ENCODE data around the gene ZNF385A.

The ZNF385A gene

DNA sequence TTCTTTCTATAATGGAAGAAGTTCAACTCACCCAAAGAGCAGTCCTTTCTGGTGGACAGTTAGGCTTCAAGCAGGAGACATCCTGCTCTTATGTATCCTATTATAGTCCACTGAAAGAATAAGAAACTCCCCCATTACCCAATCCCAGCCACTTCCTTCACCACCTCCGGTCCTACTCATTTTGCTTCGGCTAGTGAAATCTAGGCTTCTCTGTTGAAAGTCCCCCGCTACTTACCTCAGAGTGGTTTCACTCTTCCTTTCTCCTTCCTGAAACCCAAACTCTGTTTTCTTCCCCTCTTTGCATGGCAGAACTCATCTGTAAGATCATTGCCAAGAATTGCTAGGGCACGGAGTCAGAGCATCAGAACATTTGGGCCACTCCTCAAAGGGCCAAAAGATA lies 20.1 kb downstream of the ZNF385A start, which contains the start of gene GPR84:
Gene GPR84, minus strand, starts transcription at position 74 of the 400 bp plus-strand sequence. CDS start 635 bp downstream, outside the sequence.
- no peak within 1 kb of the TSS for H3K4me3 ChIP-seq (ENCODE audit: low read depth, low read length)
- no peak for TF ChIP-seq CTCF (conservative IDR thresholded peaks at IDR 0.05; ENCODE audit: low read depth, low read length)
- DNase-seq (ENCODE audit: low read depth), result peak; percentile 42

DNA sequence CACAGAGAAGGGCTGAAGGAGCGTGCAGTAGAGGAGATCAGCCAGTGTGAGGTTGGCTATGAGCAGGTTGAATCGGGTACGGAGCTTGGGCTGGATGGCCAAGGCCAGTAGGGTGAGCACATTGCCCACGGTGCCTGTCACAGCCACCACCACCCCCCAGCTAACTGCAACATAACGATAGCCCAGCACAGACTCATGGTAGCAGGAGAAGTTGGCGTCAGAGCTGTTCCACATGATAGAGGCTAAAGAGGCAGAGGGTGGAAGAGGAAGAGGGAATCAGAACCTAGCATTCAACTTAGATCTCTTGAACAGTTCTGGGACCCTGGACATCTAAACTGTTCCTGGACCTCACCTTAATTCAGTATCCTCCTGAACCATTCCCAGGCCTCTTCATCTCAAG lies 20.9 kb downstream of the ZNF385A start:
- TF ChIP-seq CTCF (conservative IDR thresholded peaks at IDR 0.05; ENCODE audit: low read depth, low read length), result no peak
- no peak overlapping the region for H3K4me3 ChIP-seq (ENCODE audit: low read depth, low read length)
- DNase-seq (ENCODE audit: low read depth), result no peak

DNA sequence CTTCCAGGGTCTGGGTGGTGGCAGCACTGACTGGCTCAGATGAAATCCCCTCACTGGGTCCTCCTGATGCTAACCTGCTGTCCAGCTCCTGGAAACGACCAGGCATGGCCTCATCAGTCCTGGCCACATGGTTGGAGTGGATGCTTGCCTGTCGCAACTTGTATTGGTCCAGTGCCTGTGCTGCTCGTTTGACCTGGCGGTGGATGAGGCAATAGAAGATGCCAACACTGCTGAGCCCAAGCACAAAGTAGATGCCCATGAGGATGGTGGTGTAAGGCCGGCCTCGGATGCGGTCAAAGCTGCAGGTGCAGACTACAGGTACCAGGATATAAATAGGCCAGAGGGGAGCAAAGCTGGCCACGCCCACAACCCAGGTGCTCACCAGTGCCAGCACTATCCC lies 21.5 kb downstream of the ZNF385A start:
- H3K4me3 ChIP-seq (ENCODE audit: low read depth, low read length), result no peak overlapping the region
- DNase-seq (ENCODE audit: low read depth), result no peak
- TF ChIP-seq CTCF (conservative IDR thresholded peaks at IDR 0.05; ENCODE audit: low read depth, low read length), result no peak

DNA sequence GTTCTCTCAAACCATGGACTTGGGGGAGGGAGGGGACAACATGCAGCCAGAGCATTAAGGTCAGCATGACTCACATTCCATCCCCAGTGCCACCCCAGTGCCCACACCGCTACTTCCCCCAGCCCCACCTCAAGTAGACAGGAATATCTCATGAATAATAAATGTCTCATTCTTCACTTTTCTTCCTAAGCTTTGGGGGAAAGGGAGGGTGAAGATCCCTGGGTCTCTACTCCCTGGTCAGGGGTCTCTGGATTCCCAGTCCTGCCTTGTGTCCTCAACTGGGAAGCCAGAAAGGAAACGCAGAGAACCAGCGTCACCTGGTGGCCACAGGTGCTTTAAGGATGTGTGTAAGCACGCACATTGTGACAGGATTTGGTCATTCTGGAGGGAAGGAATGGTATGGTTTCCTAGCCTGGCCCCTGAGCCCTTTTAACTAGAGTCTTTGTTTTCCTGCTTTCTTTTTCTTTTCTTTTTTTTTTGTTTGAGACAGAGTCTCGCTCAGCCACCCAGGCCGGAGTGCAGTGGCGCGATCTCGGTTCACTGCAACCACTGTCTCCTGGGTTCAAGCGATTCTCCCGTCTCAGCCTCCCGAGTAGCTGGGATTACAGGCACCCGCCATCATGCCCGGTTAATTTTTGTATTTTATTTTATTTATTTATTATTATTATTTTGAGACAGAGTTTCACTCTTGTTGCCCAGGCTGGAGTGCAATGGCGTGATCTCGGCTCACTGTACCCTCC lies 23.6 kb downstream of the ZNF385A start:
- no peak overlapping the region for H3K4me3 ChIP-seq (ENCODE audit: low read depth, low read length)
- peak; percentile 89 for DNase-seq (ENCODE audit: low read depth)
- TF ChIP-seq CTCF (conservative IDR thresholded peaks at IDR 0.05; ENCODE audit: low read depth, low read length), result peak; percentile 96

GRCh38 chr12:54359762-54360351 lies 24.7 kb downstream of the ZNF385A start:
- TF ChIP-seq CTCF (conservative IDR thresholded peaks at IDR 0.05; ENCODE audit: low read depth, low read length), result no peak
- DNase-seq (ENCODE audit: low read depth), result no peak
- H3K4me3 ChIP-seq (ENCODE audit: low read depth, low read length), result peak overlapping the region; percentile 56

GRCh38 chr12:54358945-54359761 lies 25.4 kb downstream of the ZNF385A start:
- no peak for TF ChIP-seq CTCF (conservative IDR thresholded peaks at IDR 0.05; ENCODE audit: low read depth, low read length)
- DNase-seq (ENCODE audit: low read depth), result peak; percentile 100
- H3K4me3 ChIP-seq (ENCODE audit: low read depth, low read length), result peak overlapping the region; percentile 88

All from choroid plexus epithelial cell (primary cell).